Fibroblast of pulmonary artery (primary cell): ENCODE results near the gene MVK.

Source experiments
- DNase-seq: peaks from one replicate; pipeline ENCODE4 v3.0.0-alpha.2; 2010; ENCODE audit warnings: low read depth
- H3K4me3 ChIP-seq: replicated peaks from 2 replicates; pipeline ENCODE4 v1.5.1; 2011; ENCODE audit warnings: low read depth, mild to moderate bottlenecking, control low read depth, low read length, moderate library complexity
- TF ChIP-seq, protein P1 (sequence below): IDR thresholded peaks from 2 replicates; pipeline ENCODE4 v1.5.1; 2011; ENCODE audit warnings: mild to moderate bottlenecking, control low read depth, low read length, inconsistent platforms; ENCODE audit errors: missing control alignments

MVK gene

DNA sequence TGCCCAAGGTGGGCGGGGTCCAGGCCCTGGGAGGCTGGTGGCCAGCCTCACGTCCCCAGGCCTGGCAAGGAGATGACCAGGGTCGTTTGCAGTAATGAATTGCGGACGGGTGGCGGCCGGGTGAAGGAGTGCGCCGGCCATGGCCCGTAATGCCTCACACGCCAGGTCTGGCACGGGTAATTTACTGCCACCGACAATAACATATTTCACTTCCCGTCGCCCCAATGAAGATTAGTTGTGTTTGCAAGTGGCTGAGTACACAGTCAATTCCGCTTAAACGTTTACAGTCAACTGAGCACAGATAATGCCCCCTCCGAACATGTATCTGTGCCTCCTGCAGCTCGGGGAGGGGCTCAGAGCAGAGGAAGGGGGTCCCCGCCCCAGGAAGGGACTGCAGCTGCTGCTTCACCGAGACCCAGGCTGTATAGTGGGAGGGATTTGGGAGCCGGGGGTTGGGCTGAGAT, 48.3 kb downstream of the MVK start:
- TF ChIP-seq, protein P1, sequence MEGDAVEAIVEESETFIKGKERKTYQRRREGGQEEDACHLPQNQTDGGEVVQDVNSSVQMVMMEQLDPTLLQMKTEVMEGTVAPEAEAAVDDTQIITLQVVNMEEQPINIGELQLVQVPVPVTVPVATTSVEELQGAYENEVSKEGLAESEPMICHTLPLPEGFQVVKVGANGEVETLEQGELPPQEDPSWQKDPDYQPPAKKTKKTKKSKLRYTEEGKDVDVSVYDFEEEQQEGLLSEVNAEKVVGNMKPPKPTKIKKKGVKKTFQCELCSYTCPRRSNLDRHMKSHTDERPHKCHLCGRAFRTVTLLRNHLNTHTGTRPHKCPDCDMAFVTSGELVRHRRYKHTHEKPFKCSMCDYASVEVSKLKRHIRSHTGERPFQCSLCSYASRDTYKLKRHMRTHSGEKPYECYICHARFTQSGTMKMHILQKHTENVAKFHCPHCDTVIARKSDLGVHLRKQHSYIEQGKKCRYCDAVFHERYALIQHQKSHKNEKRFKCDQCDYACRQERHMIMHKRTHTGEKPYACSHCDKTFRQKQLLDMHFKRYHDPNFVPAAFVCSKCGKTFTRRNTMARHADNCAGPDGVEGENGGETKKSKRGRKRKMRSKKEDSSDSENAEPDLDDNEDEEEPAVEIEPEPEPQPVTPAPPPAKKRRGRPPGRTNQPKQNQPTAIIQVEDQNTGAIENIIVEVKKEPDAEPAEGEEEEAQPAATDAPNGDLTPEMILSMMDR = no peak
- no peak overlapping the region for H3K4me3 ChIP-seq
- no peak for DNase-seq

DNA sequence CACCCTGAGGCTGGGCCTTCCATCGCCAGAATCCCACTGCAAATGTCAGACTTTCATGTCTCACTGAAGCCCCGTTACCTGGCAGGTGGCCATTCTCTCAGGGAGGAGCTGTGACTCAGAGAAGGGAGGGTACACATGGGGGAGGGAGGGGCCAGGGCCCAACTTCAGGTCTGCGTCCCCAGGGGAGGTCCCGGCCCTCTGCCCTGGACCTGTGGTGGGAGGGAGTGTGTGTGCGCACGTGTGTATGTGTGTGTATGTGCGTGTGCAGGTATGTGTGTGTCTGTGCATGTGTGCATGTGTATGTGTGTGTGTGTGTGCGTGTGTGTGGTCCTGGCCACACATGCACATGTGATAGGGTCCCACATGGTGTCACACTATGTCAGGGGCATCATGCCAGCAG, 50.9 kb downstream of the MVK start:
- TF ChIP-seq, protein P1 = no peak

DNA sequence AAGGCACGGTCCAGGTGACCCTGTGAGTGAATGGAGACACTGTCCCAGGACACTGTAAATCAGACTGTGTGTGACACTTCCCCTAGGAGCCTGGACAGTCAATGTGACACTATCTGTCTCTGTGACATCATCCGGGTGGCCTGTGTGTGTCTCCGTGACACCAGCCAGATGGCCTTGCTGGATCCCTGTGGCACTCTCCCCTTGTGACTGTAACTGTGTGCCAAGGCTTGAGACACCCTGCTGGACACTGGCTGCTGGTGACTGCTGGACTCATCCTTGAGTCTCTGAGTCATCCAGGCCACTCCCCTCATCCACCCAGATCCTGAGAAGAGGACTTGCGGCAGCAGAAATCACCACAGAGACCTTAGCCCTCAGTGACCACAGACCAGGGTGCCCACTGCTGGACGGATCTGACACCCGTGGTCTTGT, 51.6 kb downstream of the MVK start:
- DNase-seq = peak; percentile 13
- H3K4me3 ChIP-seq = no peak overlapping the region
- TF ChIP-seq, protein P1 = no peak

More for the DNA sequence above, 50.9 kb downstream of the MVK start:
- no peak for DNase-seq
- no peak overlapping the region for H3K4me3 ChIP-seq

DNA sequence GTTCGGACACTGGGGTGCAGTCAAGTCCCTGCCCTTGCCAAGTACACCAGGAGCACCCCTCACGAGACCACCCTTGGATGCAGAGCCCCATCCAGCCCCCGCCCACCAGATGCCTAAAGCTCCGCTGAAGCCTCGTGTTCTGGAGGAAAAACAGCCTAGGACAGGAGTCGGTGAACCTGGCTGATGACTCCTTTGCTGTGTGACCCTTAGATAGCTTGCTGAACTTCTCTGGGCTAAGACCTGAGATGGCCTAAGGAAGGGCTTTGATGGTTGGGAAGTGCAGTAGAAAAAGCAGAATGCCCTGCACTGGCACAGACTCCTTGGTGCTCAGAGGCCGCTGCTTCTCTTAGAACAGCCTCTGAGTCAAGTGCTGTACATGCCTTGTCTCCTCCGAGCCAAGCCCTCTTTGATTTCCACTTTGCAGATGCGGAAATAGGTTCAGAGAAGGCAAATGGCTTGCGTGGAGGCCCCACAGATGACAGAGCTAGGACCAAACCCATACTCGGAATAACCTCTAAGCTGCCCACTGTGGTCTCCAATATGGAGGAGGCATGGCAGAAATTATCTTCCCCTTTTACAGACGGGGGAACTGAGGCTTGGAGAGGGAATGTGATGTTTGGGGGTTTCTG, 52.3 kb downstream of the MVK start:
- H3K4me3 ChIP-seq = no peak overlapping the region
- TF ChIP-seq, protein P1 = no peak
- DNase-seq = no peak

GRCh38 chr12:109626378-109627115, 53.0 kb downstream of the MVK start:
- no peak for DNase-seq
- TF ChIP-seq, protein P1 = no peak

GRCh38 chr12:109627633-109628032, 54.0 kb downstream of the MVK start:
- TF ChIP-seq, protein P1 = no peak
- DNase-seq = no peak
- H3K4me3 ChIP-seq = no peak overlapping the region

More at GRCh38 chr12:109626378-109627115, 53.0 kb downstream of the MVK start:
- H3K4me3 ChIP-seq = no peak overlapping the region

- DNase-seq = no peak
- no peak overlapping the region for H3K4me3 ChIP-seq
- TF ChIP-seq, protein P1 = no peak
Observed at GRCh38 chr12:109630107-109630506, 56.5 kb downstream of the MVK start.
